Activated naive CD4-positive, alpha-beta T cell treated with anti-CD3 and anti-CD28 coated beads, Interleukin-2, amount 50 U/mL, for 72 hours (primary cell): ENCODE measurements around the gene UQCRHL. TPM values are rescaled to one million over a fixed set of nuclear protein-coding genes. Genes with fewer than 3 reads are reported as not detected.

Source experiments
- ATAC-seq, 2 donors: fragments of 150-1000 bp; cut with Tn5 transposase; 2 replicates each; pipeline ENCODE4 v1.10.0; 2021; ENCODE audit warnings: mild to moderate bottlenecking in 2 of 2, moderate library complexity in 2 of 2
- DNase-seq, 2 donors: peaks; one replicate each; pipeline ENCODE4 v3.0.0; 2021 to 2022; ENCODE audit warnings: low spot score in 2 of 2
- H3K27ac Mint-ChIP-seq, 2 donors: one replicate each; pipeline ENCODE4 v1.8.0; 2022; ENCODE audit warnings: mild to moderate bottlenecking in 2 of 2, mixed read lengths in 2 of 2
- H3K36me3 Mint-ChIP-seq, 2 donors: one replicate each; pipeline ENCODE4 v1.8.0; 2022; ENCODE audit warnings: mixed read lengths in 2 of 2
- H3K9me3 Mint-ChIP-seq, 2 donors: one replicate each; pipeline ENCODE4 v1.8.0; 2022; ENCODE audit warnings: mixed read lengths in 2 of 2
- total RNA-seq, 2 donors: library from RNA; stranded (reverse); gene quantifications; one replicate each; pipeline ENCODE4 v1.2.3, GENCODE V29; 2022

The UQCRHL gene
- total RNA-seq, 2 donors from 2014 or later = 2.2 to 2.5 TPM

DNA sequence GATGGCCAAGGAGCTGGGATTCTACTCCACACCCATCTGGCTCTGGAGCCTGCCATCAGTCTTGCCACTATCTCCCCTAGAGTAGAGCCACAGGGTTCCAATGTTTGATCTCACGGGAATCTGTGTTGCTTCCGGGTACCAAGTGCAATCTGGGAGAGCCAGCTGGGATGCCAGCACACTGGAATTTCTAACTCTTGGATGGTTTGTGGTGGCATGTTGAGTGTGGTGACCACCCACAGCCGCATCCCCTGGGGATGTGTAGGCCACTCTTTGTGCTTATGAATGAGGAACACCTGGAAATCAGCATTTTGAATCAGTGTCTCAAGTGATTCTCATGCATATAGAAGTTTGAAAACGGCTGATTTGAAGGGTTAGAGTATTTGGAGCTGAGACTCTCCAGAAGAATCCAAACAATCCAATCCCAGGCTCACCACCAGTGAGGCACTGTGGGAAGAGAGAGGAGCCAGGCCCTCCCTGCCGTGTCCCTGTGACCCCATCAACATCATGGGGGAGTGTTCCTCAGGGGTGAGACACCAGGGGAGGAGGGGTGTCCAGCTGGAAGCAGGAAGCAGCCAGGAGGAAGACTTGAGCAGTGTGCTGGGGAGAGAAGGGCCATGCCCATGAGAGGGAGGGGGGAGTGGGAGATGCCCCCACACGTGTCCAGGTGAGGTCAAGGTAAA lies 35.5 kb downstream of the UQCRHL start:
- Mint-ChIP-seq H3K36me3 (no peaks in the 10 kb centered on the region), H3K9me3 (no peaks in the 10 kb centered on the region), H3K27ac (no peak overlapping the region)
- ATAC-seq = no peak
- DNase-seq = no peak

- H3K27ac Mint-ChIP-seq = no peak overlapping the region
- no peak for DNase-seq
- no peak for ATAC-seq
- H3K9me3 Mint-ChIP-seq = no peaks in the 10 kb centered on the region
- no peaks in the 10 kb centered on the region for H3K36me3 Mint-ChIP-seq
Observed at GRCh38 chr1:15770313-15770962, 37.0 kb downstream of the UQCRHL start.

- H3K27ac Mint-ChIP-seq = no peak overlapping the region
- ATAC-seq = no peak
- H3K36me3 Mint-ChIP-seq = no peaks in the 10 kb centered on the region
- H3K9me3 Mint-ChIP-seq = no peaks in the 10 kb centered on the region
- no peak for DNase-seq
Observed at GRCh38 chr1:15768388-15768787, 39.1 kb downstream of the UQCRHL start.

DNA sequence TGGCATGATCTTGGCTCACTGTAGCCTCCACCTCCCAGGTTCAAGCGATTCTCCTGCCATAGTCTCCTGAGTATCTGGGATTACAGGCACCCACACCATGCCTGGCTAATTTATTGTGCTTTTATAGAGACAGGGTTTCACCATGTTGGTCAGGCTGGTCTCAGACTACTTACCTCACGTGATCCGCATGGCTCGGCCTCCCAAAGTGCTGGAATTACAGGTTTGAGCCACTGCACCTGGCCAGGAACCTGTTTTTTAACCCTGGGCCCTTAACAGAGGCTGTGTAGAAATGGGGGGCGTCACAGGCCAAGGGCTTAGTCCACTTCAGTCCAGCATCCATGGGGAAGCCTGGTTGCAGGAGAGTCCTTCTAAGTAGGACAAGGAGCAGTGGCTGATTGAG lies 39.5 kb downstream of the UQCRHL start:
- no peak for DNase-seq
- Mint-ChIP-seq H3K27ac (no peak overlapping the region), H3K9me3 (no peaks in the 10 kb centered on the region), H3K36me3 (no peaks in the 10 kb centered on the region)
- ATAC-seq = no peak

GRCh38 chr1:15765495-15766194 lies 41.8 kb downstream of the UQCRHL start:
- ATAC-seq (no peak), DNase-seq (no peak)
- no peak overlapping the region for H3K27ac Mint-ChIP-seq
- no peaks in the 10 kb centered on the region for H3K36me3 Mint-ChIP-seq
- H3K9me3 Mint-ChIP-seq = no peaks in the 10 kb centered on the region

DNA sequence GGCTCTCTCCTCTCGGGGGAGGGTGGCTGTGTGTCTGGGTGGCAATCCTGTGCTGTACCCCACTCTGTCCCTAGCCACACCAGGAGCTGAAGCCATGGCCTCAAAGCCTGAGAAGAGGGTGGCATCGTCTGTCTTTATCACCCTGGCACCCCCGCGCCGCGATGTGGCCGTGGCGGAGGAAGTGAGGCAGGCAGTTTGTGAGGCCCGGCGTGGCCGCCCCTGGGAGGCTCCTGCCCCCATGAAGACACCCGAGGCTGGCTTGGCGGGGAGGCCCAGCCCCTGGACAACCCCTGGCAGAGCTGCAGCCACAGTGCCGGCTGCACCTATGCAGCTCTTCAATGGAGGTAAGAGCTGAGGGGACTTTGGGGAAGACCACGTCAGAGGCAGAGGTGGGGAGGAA lies 42.6 kb downstream of the UQCRHL start:
- H3K36me3 Mint-ChIP-seq = no peaks in the 10 kb centered on the region
- no peak for ATAC-seq
- H3K27ac Mint-ChIP-seq = peak overlapping the region in 1 of 2 donors; percentile 82

DNA sequence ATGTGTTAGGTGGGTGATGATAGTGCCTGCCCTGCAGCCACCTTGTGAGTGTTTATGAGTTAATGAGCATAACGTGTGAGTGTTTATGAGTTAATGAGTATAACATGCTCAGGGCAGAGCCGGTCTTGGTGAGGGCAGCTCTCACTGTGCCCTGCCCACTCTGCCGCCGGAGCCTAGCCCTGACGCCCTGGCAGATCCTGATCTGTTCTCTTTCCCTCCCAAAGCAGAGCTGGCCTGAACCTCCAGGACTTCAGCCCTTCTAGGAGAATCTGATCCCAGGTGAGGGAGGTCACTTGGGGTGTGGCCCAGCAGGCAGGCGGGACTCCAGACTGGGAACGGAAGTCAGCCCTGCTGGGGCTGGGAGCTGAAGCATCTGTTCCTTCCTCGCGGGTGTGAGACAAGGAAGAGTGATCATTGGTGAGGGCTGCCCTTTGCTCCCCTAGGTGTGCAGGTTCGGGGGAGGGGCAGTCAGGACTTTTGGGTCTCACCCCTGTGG lies 43.1 kb downstream of the UQCRHL start:
- DNase-seq (no peak), ATAC-seq (no peak)
- no peaks in the 10 kb centered on the region for H3K36me3 Mint-ChIP-seq
- H3K27ac Mint-ChIP-seq = peak overlapping the region in 1 of 2 donors; percentile 82
- H3K9me3 Mint-ChIP-seq = no peaks in the 10 kb centered on the region

More for the DNA sequence above, 42.6 kb downstream of the UQCRHL start:
- H3K9me3 Mint-ChIP-seq = no peaks in the 10 kb centered on the region
- no peak for DNase-seq

- ATAC-seq (no peak), DNase-seq (no peak)
- Mint-ChIP-seq H3K36me3 (no peaks in the 10 kb centered on the region), H3K27ac (no peak overlapping the region), H3K9me3 (no peaks in the 10 kb centered on the region)
Observed at GRCh38 chr1:15762546-15762945, 44.9 kb downstream of the UQCRHL start.

GRCh38 chr1:15761366-15762128 lies 45.9 kb downstream of the UQCRHL start:
- no peak for DNase-seq
- Mint-ChIP-seq H3K9me3 (no peaks in the 10 kb centered on the region), H3K27ac (no peak overlapping the region), H3K36me3 (no peaks in the 10 kb centered on the region)
- ATAC-seq = no peak

GRCh38 chr1:15760520-15761211 lies 46.8 kb downstream of the UQCRHL start:
- H3K9me3 Mint-ChIP-seq = no peaks in the 10 kb centered on the region
- DNase-seq = no peak
- no peak for ATAC-seq
- H3K36me3 Mint-ChIP-seq = no peaks in the 10 kb centered on the region
- H3K27ac Mint-ChIP-seq = no peak overlapping the region

- Mint-ChIP-seq H3K9me3 (no peaks in the 10 kb centered on the region), H3K36me3 (no peaks in the 10 kb centered on the region), H3K27ac (no peak overlapping the region)
- peak in 1 of 2 donors; percentile 40 for ATAC-seq
- no peak for DNase-seq
Observed at GRCh38 chr1:15758953-15759661, 48.3 kb downstream of the UQCRHL start.

DNA sequence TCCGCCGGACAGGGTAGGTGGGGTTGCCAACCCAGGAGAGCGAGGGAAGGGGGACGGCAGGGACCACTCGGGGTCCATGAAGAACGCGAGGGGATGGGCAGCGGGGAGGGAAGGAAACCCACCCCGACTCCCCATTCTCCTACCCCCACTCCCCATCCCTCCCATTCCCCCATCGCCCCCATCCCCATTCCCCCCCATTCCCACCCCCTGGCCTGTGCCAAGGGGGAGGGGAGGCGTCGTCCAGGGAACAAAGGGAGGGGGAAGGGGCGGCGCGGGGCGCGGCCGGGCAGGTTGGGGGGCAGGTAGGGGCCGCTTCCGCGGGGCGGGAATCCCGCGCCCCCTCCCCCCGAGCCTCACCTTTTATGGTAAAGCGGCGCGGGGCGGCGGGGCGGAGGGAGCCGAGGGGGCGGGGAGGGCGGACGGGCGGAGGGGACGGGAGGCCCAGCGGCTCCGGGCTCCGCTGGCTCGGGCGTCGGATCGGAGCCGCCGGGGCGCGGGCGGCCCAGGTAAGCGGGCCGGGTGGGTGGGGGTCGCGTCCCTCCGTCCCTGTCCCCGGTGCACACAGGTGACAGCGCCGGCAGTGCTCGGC lies 49.0 kb downstream of the UQCRHL start, which contains the start of gene FBLIM1:
Gene FBLIM1 (plus strand): TSS at position 453 of the 589 bp plus-strand sequence. CDS start 6,189 bp downstream, outside the sequence.
- ATAC-seq = peak in 1 of 2 donors; percentile 41

GRCh38 chr1:15757575-15758342 lies 49.7 kb downstream of the UQCRHL start:
- DNase-seq (no peak), ATAC-seq (no peak)
- Mint-ChIP-seq H3K9me3 (no peaks in the 10 kb centered on the region), H3K27ac (no peak overlapping the region), H3K36me3 (no peaks in the 10 kb centered on the region)

More for the DNA sequence above, 49.0 kb downstream of the UQCRHL start, which contains the start of gene FBLIM1:
- H3K36me3 Mint-ChIP-seq = no peaks in the 10 kb centered on the region
- DNase-seq = no peak
- H3K27ac Mint-ChIP-seq = no peak within 1 kb of the TSS
- no peaks in the 10 kb centered on the region for H3K9me3 Mint-ChIP-seq
